ENCODE results near the gene RPS8.
A peak's percentile ranks its signal among the peaks of the same experiment; 100 is the strongest.

The RPS8 gene

DNA sequence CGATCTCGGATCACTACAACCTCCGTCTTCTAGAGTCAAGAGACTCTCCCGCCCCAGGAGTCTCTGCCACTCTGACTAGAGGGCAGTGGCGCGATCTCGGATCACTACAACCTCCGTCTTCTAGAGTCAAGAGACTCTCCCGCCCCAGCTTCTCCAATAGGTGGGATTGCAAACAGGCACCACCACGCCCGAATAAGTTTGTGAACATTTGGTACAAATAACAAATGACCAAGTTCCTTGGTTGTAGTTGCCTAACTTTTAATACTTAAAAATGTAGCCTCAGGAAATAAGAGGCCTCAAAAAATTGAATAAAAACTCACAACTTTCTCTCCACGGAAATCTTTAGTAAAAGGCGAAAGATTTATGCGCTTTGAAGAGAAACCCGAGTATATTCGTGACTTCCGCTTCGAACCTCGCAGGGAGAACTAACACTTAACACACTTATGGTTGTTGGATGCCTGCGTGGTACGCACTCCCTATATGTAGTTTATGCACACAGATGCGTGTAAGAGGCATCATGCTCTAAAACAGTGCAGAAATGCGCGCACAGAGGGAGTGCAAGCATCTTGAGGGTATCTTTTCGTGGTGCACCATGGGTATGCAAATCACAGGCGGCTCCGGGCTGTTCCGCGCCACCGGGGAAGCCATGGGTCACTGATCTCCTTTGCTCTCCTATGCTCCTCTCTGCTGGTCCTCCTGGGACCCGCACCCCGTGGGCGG lies 44.4 kb downstream of the RPS8 start (continued):
- TF ChIP-seq, protein P1, sequence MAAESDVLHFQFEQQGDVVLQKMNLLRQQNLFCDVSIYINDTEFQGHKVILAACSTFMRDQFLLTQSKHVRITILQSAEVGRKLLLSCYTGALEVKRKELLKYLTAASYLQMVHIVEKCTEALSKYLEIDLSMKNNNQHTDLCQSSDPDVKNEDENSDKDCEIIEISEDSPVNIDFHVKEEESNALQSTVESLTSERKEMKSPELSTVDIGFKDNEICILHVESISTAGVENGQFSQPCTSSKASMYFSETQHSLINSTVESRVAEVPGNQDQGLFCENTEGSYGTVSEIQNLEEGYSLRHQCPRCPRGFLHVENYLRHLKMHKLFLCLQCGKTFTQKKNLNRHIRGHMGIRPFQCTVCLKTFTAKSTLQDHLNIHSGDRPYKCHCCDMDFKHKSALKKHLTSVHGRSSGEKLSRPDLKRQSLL (tag by site-specific recombination; IDR thresholded peaks at IDR 0.05): 0 out of 2 replicates have a peak, but pooled peaks have one; percentile 15
- TF ChIP-seq, protein P2, sequence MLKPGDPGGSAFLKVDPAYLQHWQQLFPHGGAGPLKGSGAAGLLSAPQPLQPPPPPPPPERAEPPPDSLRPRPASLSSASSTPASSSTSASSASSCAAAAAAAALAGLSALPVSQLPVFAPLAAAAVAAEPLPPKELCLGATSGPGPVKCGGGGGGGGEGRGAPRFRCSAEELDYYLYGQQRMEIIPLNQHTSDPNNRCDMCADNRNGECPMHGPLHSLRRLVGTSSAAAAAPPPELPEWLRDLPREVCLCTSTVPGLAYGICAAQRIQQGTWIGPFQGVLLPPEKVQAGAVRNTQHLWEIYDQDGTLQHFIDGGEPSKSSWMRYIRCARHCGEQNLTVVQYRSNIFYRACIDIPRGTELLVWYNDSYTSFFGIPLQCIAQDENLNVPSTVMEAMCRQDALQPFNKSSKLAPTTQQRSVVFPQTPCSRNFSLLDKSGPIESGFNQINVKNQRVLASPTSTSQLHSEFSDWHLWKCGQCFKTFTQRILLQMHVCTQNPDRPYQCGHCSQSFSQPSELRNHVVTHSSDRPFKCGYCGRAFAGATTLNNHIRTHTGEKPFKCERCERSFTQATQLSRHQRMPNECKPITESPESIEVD (tag by site-specific recombination; IDR thresholded peaks at IDR 0.05): peak; percentile 98
- peak; percentile 47; the same call in 1 of the 2 replicates for TF ChIP-seq ZIC2 (tag by site-specific recombination; IDR thresholded peaks at IDR 0.05)
- TF ChIP-seq ZNF394 (tag by site-specific recombination; IDR thresholded peaks at IDR 0.05; ENCODE audit: borderline replicate concordance): peak; percentile 99
- TF ChIP-seq, protein P3, sequence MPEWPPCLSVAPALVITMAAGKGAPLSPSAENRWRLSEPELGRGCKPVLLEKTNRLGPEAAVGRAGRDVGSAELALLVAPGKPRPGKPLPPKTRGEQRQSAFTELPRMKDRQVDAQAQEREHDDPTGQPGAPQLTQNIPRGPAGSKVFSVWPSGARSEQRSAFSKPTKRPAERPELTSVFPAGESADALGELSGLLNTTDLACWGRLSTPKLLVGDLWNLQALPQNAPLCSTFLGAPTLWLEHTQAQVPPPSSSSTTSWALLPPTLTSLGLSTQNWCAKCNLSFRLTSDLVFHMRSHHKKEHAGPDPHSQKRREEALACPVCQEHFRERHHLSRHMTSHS (tag by site-specific recombination; IDR thresholded peaks at IDR 0.05): no peak
- TF ChIP-seq, protein P4, sequence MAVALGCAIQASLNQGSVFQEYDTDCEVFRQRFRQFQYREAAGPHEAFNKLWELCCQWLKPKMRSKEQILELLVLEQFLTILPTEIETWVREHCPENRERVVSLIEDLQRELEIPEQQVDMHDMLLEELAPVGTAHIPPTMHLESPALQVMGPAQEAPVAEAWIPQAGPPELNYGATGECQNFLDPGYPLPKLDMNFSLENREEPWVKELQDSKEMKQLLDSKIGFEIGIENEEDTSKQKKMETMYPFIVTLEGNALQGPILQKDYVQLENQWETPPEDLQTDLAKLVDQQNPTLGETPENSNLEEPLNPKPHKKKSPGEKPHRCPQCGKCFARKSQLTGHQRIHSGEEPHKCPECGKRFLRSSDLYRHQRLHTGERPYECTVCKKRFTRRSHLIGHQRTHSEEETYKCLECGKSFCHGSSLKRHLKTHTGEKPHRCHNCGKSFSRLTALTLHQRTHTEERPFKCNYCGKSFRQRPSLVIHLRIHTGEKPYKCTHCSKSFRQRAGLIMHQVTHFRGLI (tag by site-specific recombination; IDR thresholded peaks at IDR 0.05): peak; percentile 49; the same call in 1 of the 2 replicates
- 0 out of 2 replicates have a peak, but pooled peaks have one; percentile 14 for TF ChIP-seq TCF7L2 (IDR thresholded peaks at IDR 0.05; ENCODE audit: borderline replicate concordance, low read depth, low read length)
- TF ChIP-seq ZNF837 (tag by site-specific recombination; IDR thresholded peaks at IDR 0.05): no peak
- TF ChIP-seq, protein P5, sequence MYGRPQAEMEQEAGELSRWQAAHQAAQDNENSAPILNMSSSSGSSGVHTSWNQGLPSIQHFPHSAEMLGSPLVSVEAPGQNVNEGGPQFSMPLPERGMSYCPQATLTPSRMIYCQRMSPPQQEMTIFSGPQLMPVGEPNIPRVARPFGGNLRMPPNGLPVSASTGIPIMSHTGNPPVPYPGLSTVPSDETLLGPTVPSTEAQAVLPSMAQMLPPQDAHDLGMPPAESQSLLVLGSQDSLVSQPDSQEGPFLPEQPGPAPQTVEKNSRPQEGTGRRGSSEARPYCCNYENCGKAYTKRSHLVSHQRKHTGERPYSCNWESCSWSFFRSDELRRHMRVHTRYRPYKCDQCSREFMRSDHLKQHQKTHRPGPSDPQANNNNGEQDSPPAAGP (tag by site-specific recombination; IDR thresholded peaks at IDR 0.05): peak; percentile 86
- TF ChIP-seq ZNF184 (tag by site-specific recombination; IDR thresholded peaks at IDR 0.05): 0 out of 2 replicates have a peak, but pooled peaks have one; percentile 25
- peak; percentile 79; the same call in 1 of the 2 replicates for TF ChIP-seq ZNF629 (tag by site-specific recombination; IDR thresholded peaks at IDR 0.05)
- TF ChIP-seq KLF9 (tag by site-specific recombination; IDR thresholded peaks at IDR 0.05; ENCODE audit: low read depth): no peak

DNA sequence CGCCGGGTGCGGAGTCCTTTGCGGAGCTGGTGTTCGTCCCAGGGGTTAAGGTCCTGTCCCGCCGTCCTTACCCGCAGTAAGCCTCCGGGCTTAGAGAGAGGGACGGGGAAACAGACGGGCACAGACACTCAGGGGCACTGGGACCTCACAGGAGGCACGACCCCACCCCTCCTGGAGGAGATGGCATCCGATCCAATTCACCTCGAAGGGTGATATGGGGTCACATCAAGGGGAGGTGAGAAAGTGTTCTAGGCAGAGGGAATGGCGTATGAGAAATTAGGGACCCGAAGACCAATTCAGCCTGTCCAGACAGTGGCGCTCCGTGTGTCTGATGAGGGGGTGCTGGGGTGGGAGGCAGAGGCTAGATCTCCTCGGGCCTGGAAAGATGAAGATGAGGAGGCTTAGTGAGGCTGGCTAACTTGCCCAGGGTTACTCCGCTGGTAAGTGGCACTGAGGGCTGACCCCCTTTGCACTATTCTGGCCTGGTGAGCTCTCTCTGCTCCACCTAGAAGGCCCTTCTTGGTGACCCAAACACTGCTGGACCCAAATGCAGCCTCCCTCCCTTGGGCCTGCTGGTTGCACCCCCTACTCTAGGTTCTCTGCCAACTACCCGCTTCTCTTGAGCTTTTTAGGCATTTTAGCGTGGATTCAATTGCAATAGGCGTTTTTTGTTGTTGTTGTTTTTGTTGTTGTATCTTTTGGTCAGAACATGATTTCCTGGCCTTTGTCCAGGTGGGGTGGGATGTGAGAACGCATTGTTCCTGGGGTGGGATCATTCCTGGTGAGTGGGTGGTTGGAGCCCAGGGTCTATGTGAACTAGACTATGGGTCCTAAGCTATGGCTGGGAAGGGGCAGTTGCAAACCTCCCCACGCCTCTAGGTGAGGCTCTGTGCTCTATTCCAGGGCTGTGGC lies 45.2 kb downstream of the RPS8 start:
- Histone ChIP-seq H3K4me3 (ENCODE audit: low read depth, low read length) (peak overlapping the region; percentile 31), H3K9me3 (ENCODE audit: control insufficient read depth, insufficient read depth, low read depth, low read length) (no peaks in the 10 kb centered on the region), H3K4me1 (ENCODE audit: control insufficient read depth, insufficient read depth, low read length) (no peaks in the 10 kb centered on the region), H3K36me3 (ENCODE audit: control insufficient read depth in 2 of 2, insufficient read depth in 1 of 2, low read length in 2 of 2) (peaks cover 0 to under 1% of the 10 kb centered on the region in 2 experiments; a peak in 1 of 3 replicates), H3K27ac (ENCODE audit: extremely low read depth, low read depth, low read length) (peak overlapping the region; percentile 91)
- ChIA-PET CTCF (interaction anchor here (0.7 to 3.2 kb wide), 7 partner anchors 11 to 540 kb away, joined by 3 to 13 read pairs (median 4); partner anchors contain the start of genes HECTD3 and UROD), POLR2A (interaction anchor here (0.6 to 6.1 kb wide), 12 partner anchors 9 to 99 kb away, joined by 3 to 84 read pairs (median 8); partner anchors contain the start of genes BEST4, BTBD19, DYNLT4 and PLK3)
- TF ChIP-seq ZNF2 (tag by site-specific recombination; IDR thresholded peaks at IDR 0.05) (peak; percentile 4; the same call in 1 of the 2 replicates), ZNF600 (tag by site-specific recombination; IDR thresholded peaks at IDR 0.05) (no peak), OVOL3 (tag by site-specific recombination; IDR thresholded peaks at IDR 0.05) (no peak), SETDB1 (IDR thresholded peaks at IDR 0.05; ENCODE audit: insufficient read length, low read length) (no peak), GLI2 (tag by site-specific recombination; IDR thresholded peaks at IDR 0.05; ENCODE audit: borderline replicate concordance, low read depth) (no peak), ZNF549 (tag by site-specific recombination; IDR thresholded peaks at IDR 0.05) (no peak), ZNF354C (tag by site-specific recombination; IDR thresholded peaks at IDR 0.05; ENCODE audit: borderline replicate concordance, low read depth) (no peak), RBAK (tag by site-specific recombination; IDR thresholded peaks at IDR 0.05) (no peak), ZNF324 (tag by site-specific recombination; IDR thresholded peaks at IDR 0.05) (no peak), ZNF416 (tag by site-specific recombination; IDR thresholded peaks at IDR 0.05) (no peak)
- TF ChIP-seq, protein P6, sequence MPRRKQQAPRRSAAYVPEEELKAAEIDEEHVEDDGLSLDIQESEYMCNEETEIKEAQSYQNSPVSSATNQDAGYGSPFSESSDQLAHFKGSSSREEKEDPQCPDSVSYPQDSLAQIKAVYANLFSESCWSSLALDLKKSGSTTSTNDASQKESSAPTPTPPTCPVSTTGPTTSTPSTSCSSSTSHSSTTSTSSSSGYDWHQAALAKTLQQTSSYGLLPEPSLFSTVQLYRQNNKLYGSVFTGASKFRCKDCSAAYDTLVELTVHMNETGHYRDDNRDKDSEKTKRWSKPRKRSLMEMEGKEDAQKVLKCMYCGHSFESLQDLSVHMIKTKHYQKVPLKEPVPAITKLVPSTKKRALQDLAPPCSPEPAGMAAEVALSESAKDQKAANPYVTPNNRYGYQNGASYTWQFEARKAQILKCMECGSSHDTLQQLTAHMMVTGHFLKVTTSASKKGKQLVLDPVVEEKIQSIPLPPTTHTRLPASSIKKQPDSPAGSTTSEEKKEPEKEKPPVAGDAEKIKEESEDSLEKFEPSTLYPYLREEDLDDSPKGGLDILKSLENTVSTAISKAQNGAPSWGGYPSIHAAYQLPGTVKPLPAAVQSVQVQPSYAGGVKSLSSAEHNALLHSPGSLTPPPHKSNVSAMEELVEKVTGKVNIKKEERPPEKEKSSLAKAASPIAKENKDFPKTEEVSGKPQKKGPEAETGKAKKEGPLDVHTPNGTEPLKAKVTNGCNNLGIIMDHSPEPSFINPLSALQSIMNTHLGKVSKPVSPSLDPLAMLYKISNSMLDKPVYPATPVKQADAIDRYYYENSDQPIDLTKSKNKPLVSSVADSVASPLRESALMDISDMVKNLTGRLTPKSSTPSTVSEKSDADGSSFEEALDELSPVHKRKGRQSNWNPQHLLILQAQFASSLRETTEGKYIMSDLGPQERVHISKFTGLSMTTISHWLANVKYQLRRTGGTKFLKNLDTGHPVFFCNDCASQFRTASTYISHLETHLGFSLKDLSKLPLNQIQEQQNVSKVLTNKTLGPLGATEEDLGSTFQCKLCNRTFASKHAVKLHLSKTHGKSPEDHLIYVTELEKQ (tag by site-specific recombination; IDR thresholded peaks at IDR 0.05; ENCODE audit: borderline replicate concordance): no peak

Measured in HEK293 (cell line).